Measurements from ENCODE around the gene CHST9. TPM values are rescaled to one million over a fixed set of nuclear protein-coding genes. Genes with fewer than 3 reads are reported as not detected.

Gene CHST9
- polyA plus RNA-seq, 1 donor (not counting 4 experiments of a cell fraction or from before 2014, with no cell fraction given) = 0.07 TPM

GRCh38 chr18:26868968-26869586 is 316.0 kb downstream of the CHST9 start:
- H3K36me3 ChIP-seq (ENCODE audit: control insufficient read depth in 2 of 2, extremely low read depth in 1 of 2, insufficient read depth in 2 of 2, low read length in 2 of 2) = no peaks in the 10 kb centered on the region
- H3K9me1 ChIP-seq (ENCODE audit: control insufficient read depth, extremely low read depth, insufficient read depth, low read length) = no peaks in the 10 kb centered on the region
- no peaks in the 10 kb centered on the region for H3K79me2 ChIP-seq (ENCODE audit: control insufficient read depth, insufficient read depth, low read length)
- no peaks in the 10 kb centered on the region for H3K4me1 ChIP-seq (ENCODE audit: control insufficient read depth, extremely low read depth, insufficient read depth, low read length)
- no peaks in the 10 kb centered on the region for H4K20me1 ChIP-seq (ENCODE audit: control insufficient read depth, extremely low read depth, insufficient read depth, low read length)
- FAIRE-seq = no peak
- H3K4me3 ChIP-seq (ENCODE audit: control insufficient read depth in 2 of 3, extremely low read depth in 1 of 3, insufficient read depth in 2 of 3, low read depth in 1 of 3, low read length in 3 of 3) = no peak overlapping the region
- TF ChIP-seq EZH2 (IDR thresholded peaks at IDR 0.05; ENCODE audit: low read length) (no peak), CTCF (optimal IDR thresholded peaks at IDR 0.05 in 1 of 3, IDR thresholded peaks at IDR 0.05 in 1 of 3, conservative IDR thresholded peaks at IDR 0.05 in 1 of 3; ENCODE audit: extremely low read depth in 1 of 3, insufficient read depth in 2 of 3, low read length in 3 of 3) (no peak)
- no peak overlapping the region for H3K9ac ChIP-seq (ENCODE audit: control insufficient read depth, extremely low read depth, insufficient read depth, low read length)
- H3K27me3 ChIP-seq (ENCODE audit: control insufficient read depth, extremely low read depth, insufficient read depth, low read length) = peaks cover 13% of the 10 kb centered on the region
- no peak overlapping the region for H3K4me2 ChIP-seq (ENCODE audit: control insufficient read depth, extremely low read depth, insufficient read depth, low read depth, low read length)
- dilution Hi-C loops (cut with MboI; ENCODE audit: extremely low pct_ligation_motif_present, low sequenced_read_pairs) = no loop called here
- DNase-seq (ENCODE audit: low read depth, low spot score) = no peak
- no peak overlapping the region for H3K27ac ChIP-seq (ENCODE audit: control insufficient read depth, insufficient read depth, low read length)
- no peak overlapping the region for H2AFZ ChIP-seq (ENCODE audit: control insufficient read depth, low read length)
- no peaks in the 10 kb centered on the region for H3K9me3 ChIP-seq (ENCODE audit: control insufficient read depth, low read depth, low read length)

- Histone ChIP-seq H4K20me1 (ENCODE audit: control insufficient read depth, extremely low read depth, insufficient read depth, low read length) (no peaks in the 10 kb centered on the region), H3K27me3 (ENCODE audit: control insufficient read depth, extremely low read depth, insufficient read depth, low read length) (peaks cover 27% of the 10 kb centered on the region), H3K9me3 (ENCODE audit: control insufficient read depth, low read depth, low read length) (no peaks in the 10 kb centered on the region), H3K9ac (ENCODE audit: control insufficient read depth, extremely low read depth, insufficient read depth, low read length) (no peak overlapping the region), H3K9me1 (ENCODE audit: control insufficient read depth, extremely low read depth, insufficient read depth, low read length) (no peaks in the 10 kb centered on the region), H3K4me3 (ENCODE audit: control insufficient read depth in 2 of 3, extremely low read depth in 1 of 3, insufficient read depth in 2 of 3, low read depth in 1 of 3, low read length in 3 of 3) (no peak overlapping the region), H3K4me2 (ENCODE audit: control insufficient read depth, extremely low read depth, insufficient read depth, low read depth, low read length) (no peak overlapping the region), H3K27ac (ENCODE audit: control insufficient read depth, insufficient read depth, low read length) (no peak overlapping the region), H2AFZ (ENCODE audit: control insufficient read depth, low read length) (no peak overlapping the region), H3K4me1 (ENCODE audit: control insufficient read depth, extremely low read depth, insufficient read depth, low read length) (no peaks in the 10 kb centered on the region), H3K36me3 (ENCODE audit: control insufficient read depth in 2 of 2, extremely low read depth in 1 of 2, insufficient read depth in 2 of 2, low read length in 2 of 2) (no peaks in the 10 kb centered on the region), H3K79me2 (ENCODE audit: control insufficient read depth, insufficient read depth, low read length) (no peaks in the 10 kb centered on the region)
- FAIRE-seq = no peak
- TF ChIP-seq CTCF (optimal IDR thresholded peaks at IDR 0.05 in 1 of 3, IDR thresholded peaks at IDR 0.05 in 1 of 3, conservative IDR thresholded peaks at IDR 0.05 in 1 of 3; ENCODE audit: extremely low read depth in 1 of 3, insufficient read depth in 2 of 3, low read length in 3 of 3) = no peak
- no peak for TF ChIP-seq EZH2 (IDR thresholded peaks at IDR 0.05; ENCODE audit: low read length)
- dilution Hi-C loops (cut with MboI; ENCODE audit: extremely low pct_ligation_motif_present, low sequenced_read_pairs) = no loop called here
- no peak for DNase-seq (ENCODE audit: low read depth, low spot score)
Measured at GRCh38 chr18:26867471-26867870, 317.6 kb downstream of the CHST9 start.

Measured in keratinocyte (primary cell).